Activated CD4-positive, alpha-beta T cell treated with anti-CD3 and anti-CD28 coated beads for 1 hour (primary cell): Measurements from ENCODE around the gene INTS6.

Source experiments
- DNase-seq: peaks from one replicate; pipeline ENCODE4 v3.0.0-alpha.2; 2020

The INTS6 gene

GRCh38 chr13:51341232-51341631 is 111.6 kb downstream of the INTS6 start:
- DNase-seq = no peak

- DNase-seq = no peak
These were observed 112.7 kb downstream of the INTS6 start for GRCh38 chr13:51339952-51340732.

GRCh38 chr13:51339354-51339753 is 113.5 kb downstream of the INTS6 start, which contains the start of gene SERPINE3:
Gene SERPINE3, plus strand, starts transcription at chr13:51339691. Its CDS starts 1,401 bp downstream, at chr13:51341092.
- DNase-seq = no peak

- DNase-seq = no peak
These were observed 116.1 kb downstream of the INTS6 start for GRCh38 chr13:51336746-51337145.

- no peak for DNase-seq
These were observed 119.0 kb downstream of the INTS6 start for GRCh38 chr13:51333826-51334225.

GRCh38 chr13:51333421-51333820 is 119.4 kb downstream of the INTS6 start:
- DNase-seq = no peak

GRCh38 chr13:51332566-51333361 is 120.1 kb downstream of the INTS6 start:
- DNase-seq = no peak

- no peak for DNase-seq
These were observed 121.4 kb downstream of the INTS6 start for GRCh38 chr13:51331354-51331861.

GRCh38 chr13:51330791-51331190 is 122.0 kb downstream of the INTS6 start:
- DNase-seq = no peak

GRCh38 chr13:51329606-51330005 is 123.2 kb downstream of the INTS6 start:
- DNase-seq = no peak

- DNase-seq = no peak
These were observed 124.3 kb downstream of the INTS6 start for GRCh38 chr13:51328488-51328887.

GRCh38 chr13:51327961-51328360 is 124.9 kb downstream of the INTS6 start:
- no peak for DNase-seq

GRCh38 chr13:51326777-51327176 is 126.1 kb downstream of the INTS6 start:
- DNase-seq = no peak

- DNase-seq = no peak
These were observed 127.0 kb downstream of the INTS6 start for GRCh38 chr13:51325837-51326236.

GRCh38 chr13:51324714-51325420 is 128.0 kb downstream of the INTS6 start:
- no peak for DNase-seq

GRCh38 chr13:51323824-51324511 is 128.9 kb downstream of the INTS6 start:
- DNase-seq = no peak

- no peak for DNase-seq
These were observed 130.0 kb downstream of the INTS6 start for GRCh38 chr13:51322826-51323225.

GRCh38 chr13:51321836-51322235 is 131.0 kb downstream of the INTS6 start:
- no peak for DNase-seq

- DNase-seq = no peak
These were observed 134.0 kb downstream of the INTS6 start for GRCh38 chr13:51318876-51319275.

- no peak for DNase-seq
These were observed 134.8 kb downstream of the INTS6 start for GRCh38 chr13:51318015-51318414.

GRCh38 chr13:51317262-51317661 is 135.6 kb downstream of the INTS6 start:
- no peak for DNase-seq

GRCh38 chr13:51313619-51314018 is 139.2 kb downstream of the INTS6 start:
- DNase-seq = no peak
